Measurements from ENCODE around the gene SRM.
"Not testable (repeated sequence)": the region's sequence is repeated elsewhere in the genome, so short reads cannot be mapped to it uniquely, and the experiment has no call there.

The SRM gene

GRCh38 chr1:11065796-11066195 lies 6.0 kb upstream of the SRM start:
- no peak for DNase-seq (ENCODE audit: low read depth in 1 of 2, low spot score in 1 of 2)

GRCh38 chr1:11064942-11065341 lies 5.1 kb upstream of the SRM start:
- no peak for DNase-seq (ENCODE audit: low read depth in 1 of 2, low spot score in 1 of 2)

GRCh38 chr1:11063937-11064537 lies 4.2 kb upstream of the SRM start:
- not testable (repeated sequence) for DNase-seq (ENCODE audit: low read depth in 1 of 2, low spot score in 1 of 2)

- no peak for DNase-seq (ENCODE audit: low read depth in 1 of 2, low spot score in 1 of 2)
These were observed 3.2 kb upstream of the SRM start for GRCh38 chr1:11062965-11063401.

- DNase-seq (ENCODE audit: low read depth in 1 of 2, low spot score in 1 of 2): no peak
These were observed 2.0 kb upstream of the SRM start for GRCh38 chr1:11061652-11062365.

- DNase-seq (ENCODE audit: low read depth in 1 of 2, low spot score in 1 of 2): no peak
These were observed 457 bp downstream of the SRM start for GRCh38 chr1:11059155-11059967.

GRCh38 chr1:11058595-11059154 lies 1.1 kb downstream of the SRM start:
- no peak for DNase-seq (ENCODE audit: low read depth in 1 of 2, low spot score in 1 of 2)

- DNase-seq (ENCODE audit: low read depth in 1 of 2, low spot score in 1 of 2): no peak
These were observed 1.8 kb downstream of the SRM start for GRCh38 chr1:11058026-11058425.

- no peak for DNase-seq (ENCODE audit: low read depth in 1 of 2, low spot score in 1 of 2)
These were observed 2.3 kb downstream of the SRM start for GRCh38 chr1:11057477-11057876.

GRCh38 chr1:11056504-11056903 lies 3.3 kb downstream of the SRM start:
- DNase-seq (ENCODE audit: low read depth in 1 of 2, low spot score in 1 of 2): no peak

GRCh38 chr1:11055676-11056075 lies 4.1 kb downstream of the SRM start:
- no peak for DNase-seq (ENCODE audit: low read depth in 1 of 2, low spot score in 1 of 2)

GRCh38 chr1:11054666-11055065 lies 5.2 kb downstream of the SRM start:
- no peak for DNase-seq (ENCODE audit: low read depth in 1 of 2, low spot score in 1 of 2)

- no peak for DNase-seq (ENCODE audit: low read depth in 1 of 2, low spot score in 1 of 2)
These were observed 5.6 kb downstream of the SRM start for GRCh38 chr1:11054181-11054580.

GRCh38 chr1:11053758-11054137 lies 6.1 kb downstream of the SRM start:
- no peak for DNase-seq (ENCODE audit: low read depth in 1 of 2, low spot score in 1 of 2)

- DNase-seq (ENCODE audit: low read depth in 1 of 2, low spot score in 1 of 2): no peak
These were observed 6.7 kb downstream of the SRM start for GRCh38 chr1:11052839-11053757.

- no peak for DNase-seq (ENCODE audit: low read depth in 1 of 2, low spot score in 1 of 2)
These were observed 7.9 kb downstream of the SRM start for GRCh38 chr1:11051781-11052511.

GRCh38 chr1:11051121-11051520 lies 8.7 kb downstream of the SRM start:
- not testable (repeated sequence) for DNase-seq (ENCODE audit: low read depth in 1 of 2, low spot score in 1 of 2)

GRCh38 chr1:11046625-11047365 lies 13.0 kb downstream of the SRM start, which contains the start of gene MASP2:
MASP2 (minus strand) TSS chr1:11047239; CDS start chr1:11047207, 32 bp downstream.
- no peak for DNase-seq (ENCODE audit: low read depth in 1 of 2, low spot score in 1 of 2)

- no peak for DNase-seq (ENCODE audit: low read depth in 1 of 2, low spot score in 1 of 2)
These were observed 13.6 kb downstream of the SRM start for GRCh38 chr1:11046270-11046566.

All from activated T-helper 1 cell treated with anti-CD3 and anti-CD28 coated beads, Interleukin-2, amount 50 U/mL, for 16 hours (primary cell).